Kidney (tissue), 14 donors: Measurements from ENCODE around the gene CDC14A. TPM values are rescaled to one million over a fixed set of nuclear protein-coding genes. Genes with fewer than 3 reads are reported as not detected.
"Not testable (repeated sequence)": the region's sequence is repeated elsewhere in the genome, so short reads cannot be mapped to it uniquely, and the experiment has no call there.

Source experiments
- DNase-seq, 5 donors: peaks; one replicate each; pipeline ENCODE4 v3.0.0-alpha.2; 2013 to 2020
- FAIRE-seq: peaks from 2 replicates; lab custom pipeline; 2012; peaks lifted over from hg19 to GRCh38; lab: Jason Lieb, UNC
- H3K27ac ChIP-seq, 2 donors: one replicate each; pipeline ENCODE4 v1.7.0; 2013; ENCODE audit warnings: low read depth in 2 of 2, low read length in 2 of 2, inconsistent platforms in 1 of 2
- H3K27me3 ChIP-seq: one replicate; pipeline ENCODE4 v1.7.1; 2013; ENCODE audit warnings: low read length, inconsistent platforms; ENCODE audit not compliant: control insufficient read depth, insufficient read depth
- H3K36me3 ChIP-seq, 3 donors: one replicate each; pipeline versions ENCODE4 v1.7.0 to v1.7.1; 2013; ENCODE audit warnings: low read length in 3 of 3, control low read depth in 1 of 3, inconsistent platforms in 1 of 3; ENCODE audit not compliant: insufficient read depth in 3 of 3, control insufficient read depth in 2 of 3
- H3K4me1 ChIP-seq, 3 donors: one replicate each; pipeline versions ENCODE4 v1.7.0 to v1.7.1; 2013; ENCODE audit warnings: low read length in 3 of 3, inconsistent platforms in 1 of 3, low read depth in 1 of 3; ENCODE audit not compliant: control insufficient read depth in 2 of 3, insufficient read depth in 2 of 3
- H3K4me3 ChIP-seq, 3 donors: one replicate each; pipeline versions ENCODE4 v1.7.0 to v1.8.1; 2013; ENCODE audit warnings: low read length in 3 of 3, control low read depth in 1 of 3, inconsistent platforms in 1 of 3
- H3K9ac ChIP-seq, 3 donors: one replicate each; pipeline versions ENCODE4 v1.7.0 to v1.7.1; 2013; ENCODE audit warnings: low read length in 3 of 3, control low read depth in 1 of 3, inconsistent platforms in 1 of 3
- H3K9me3 ChIP-seq, 3 donors: one replicate each; pipeline versions ENCODE4 v1.7.0 to v1.7.1; 2013; ENCODE audit warnings: low read length in 3 of 3, control low read depth in 1 of 3, inconsistent platforms in 1 of 3; ENCODE audit not compliant: control insufficient read depth in 2 of 3, insufficient read depth in 1 of 3
- intact Hi-C: fragments of 100-400 bp; cut with DNase I; formaldehyde crosslinking; loops from one replicate; pipeline ENCODE4 v1.11.1; 2022
- polyA plus RNA-seq: library from polyadenylated mRNA; stranded (reverse); fragments of 350-450 nt; fragmentation: Illumina TruSeq; extraction: RNeasy Lipid Tissue Mini Kit (QIAGEN cat#74804); gene quantifications from one replicate; pipeline ENCODE4 v1.2.3, GENCODE V29; 2014; ENCODE audit warnings: low read depth, low replicate concordance; ENCODE audit not compliant: insufficient read depth
- total RNA-seq: library from RNA; stranded (reverse); fragmentation: NEBNext Ultra II Directional; extraction: Animal tissue kit (Norgen Biotek cat#: 25700); gene quantifications from one replicate; pipeline ENCODE4 v1.2.1, GENCODE V29; 2021
- TF ChIP-seq, protein P1 (sequence below): IDR thresholded peaks from 3 replicates; pipeline ENCODE4 v1.5.1; 2012; ENCODE audit warnings: mild to moderate bottlenecking, moderate library complexity, borderline replicate concordance; ENCODE audit not compliant: insufficient read depth; ENCODE audit errors: extremely low read depth
- donor health status: control.
- donor health status: control.
- donor health status: control.
- donor health status: control.
- donor health status: control.
- donor health status: DM: yes; HTN: yes; CAD: no.
- donor health status: Normal renal cell carcinoma (clear cell type).

The CDC14A gene
- total and polyA plus RNA-seq, 2 donors from 2014 or later, result 4.7 to 11.9 TPM

DNA sequence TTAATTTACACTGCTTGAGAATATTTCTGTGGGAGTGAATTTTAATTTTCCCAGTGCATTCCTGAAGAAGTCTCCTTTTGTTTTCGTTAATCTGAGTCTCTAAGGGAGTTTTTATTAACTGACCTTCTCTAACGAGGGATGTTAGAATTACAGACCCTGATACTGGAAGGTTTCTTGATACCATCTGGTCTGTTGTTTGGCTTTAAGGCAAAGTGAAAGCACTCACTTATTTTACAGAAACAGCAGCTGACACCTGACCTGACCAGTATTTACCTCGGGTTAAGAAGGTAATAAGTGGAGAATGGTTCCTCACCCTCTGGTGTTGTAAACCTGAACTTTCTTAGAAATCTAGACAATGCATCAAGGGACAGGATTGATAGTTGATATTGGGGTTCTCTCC is 12.4 kb downstream of the CDC14A start:
- DNase-seq (peak in 2 of 5 donors; percentile 79 to 80), FAIRE-seq (no peak)
- Histone ChIP-seq H3K9me3 (no peaks in the 10 kb centered on the region), H3K9ac (no peak overlapping the region), H3K36me3 (no peaks in the 10 kb centered on the region), H3K4me1 (peaks cover 0 to 4% (median 0%) of the 10 kb centered on the region in 3 donors), H3K4me3 (no peak overlapping the region), H3K27me3 (no peaks in the 10 kb centered on the region), H3K27ac (no peak overlapping the region)
- intact Hi-C loops, result no loop called here
- TF ChIP-seq, protein P1, sequence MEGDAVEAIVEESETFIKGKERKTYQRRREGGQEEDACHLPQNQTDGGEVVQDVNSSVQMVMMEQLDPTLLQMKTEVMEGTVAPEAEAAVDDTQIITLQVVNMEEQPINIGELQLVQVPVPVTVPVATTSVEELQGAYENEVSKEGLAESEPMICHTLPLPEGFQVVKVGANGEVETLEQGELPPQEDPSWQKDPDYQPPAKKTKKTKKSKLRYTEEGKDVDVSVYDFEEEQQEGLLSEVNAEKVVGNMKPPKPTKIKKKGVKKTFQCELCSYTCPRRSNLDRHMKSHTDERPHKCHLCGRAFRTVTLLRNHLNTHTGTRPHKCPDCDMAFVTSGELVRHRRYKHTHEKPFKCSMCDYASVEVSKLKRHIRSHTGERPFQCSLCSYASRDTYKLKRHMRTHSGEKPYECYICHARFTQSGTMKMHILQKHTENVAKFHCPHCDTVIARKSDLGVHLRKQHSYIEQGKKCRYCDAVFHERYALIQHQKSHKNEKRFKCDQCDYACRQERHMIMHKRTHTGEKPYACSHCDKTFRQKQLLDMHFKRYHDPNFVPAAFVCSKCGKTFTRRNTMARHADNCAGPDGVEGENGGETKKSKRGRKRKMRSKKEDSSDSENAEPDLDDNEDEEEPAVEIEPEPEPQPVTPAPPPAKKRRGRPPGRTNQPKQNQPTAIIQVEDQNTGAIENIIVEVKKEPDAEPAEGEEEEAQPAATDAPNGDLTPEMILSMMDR, result no peak

DNA sequence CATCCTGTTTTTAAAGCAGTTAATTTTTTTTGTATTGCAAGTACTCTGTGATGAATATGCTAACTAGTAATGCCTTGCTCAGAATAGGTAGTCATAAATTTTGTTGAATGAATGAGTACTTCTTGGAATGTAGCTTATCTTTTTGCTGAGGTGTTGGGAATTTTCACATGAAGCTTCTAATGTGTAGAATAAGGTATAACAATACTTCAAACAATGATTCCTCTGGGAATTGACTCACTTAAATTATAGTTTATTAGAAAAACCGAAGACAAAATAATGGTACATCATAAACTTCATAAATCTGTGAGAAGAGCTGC is 13.9 kb downstream of the CDC14A start:
- Histone ChIP-seq H3K4me1 (no peaks in the 10 kb centered on the region), H3K9me3 (no peaks in the 10 kb centered on the region), H3K9ac (no peak overlapping the region), H3K4me3 (no peak overlapping the region), H3K27ac (no peak overlapping the region), H3K36me3 (no peaks in the 10 kb centered on the region), H3K27me3 (no peaks in the 10 kb centered on the region)
- DNase-seq, result no peak
- TF ChIP-seq, protein P1, result no peak
- intact Hi-C loops, result no loop called here
- FAIRE-seq, result no peak

DNA sequence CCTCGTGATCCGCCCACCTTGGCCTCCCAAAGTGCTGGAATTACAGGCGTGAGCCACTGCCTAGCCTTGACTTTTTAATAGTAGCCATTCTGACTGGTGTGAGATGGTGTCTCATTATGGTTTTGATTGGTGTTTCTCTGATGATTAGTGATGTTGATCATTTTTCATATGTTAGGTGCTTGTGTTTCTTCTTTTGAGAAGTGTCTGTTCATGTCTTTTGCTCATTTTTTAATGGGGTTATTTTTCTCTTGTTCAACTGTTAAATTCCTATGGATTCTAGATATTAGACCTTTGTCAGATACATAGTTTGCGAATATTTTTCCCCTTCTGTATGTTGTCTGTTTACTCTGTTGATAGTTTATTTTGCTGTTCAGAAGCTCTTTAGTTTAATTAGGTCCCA is 17.0 kb downstream of the CDC14A start:
- H3K4me3 ChIP-seq, H3K4me1 ChIP-seq, H3K9ac ChIP-seq, intact Hi-C loops, H3K36me3 ChIP-seq, FAIRE-seq, H3K27me3 ChIP-seq, H3K27ac ChIP-seq, DNase-seq, H3K9me3 ChIP-seq: not testable (repeated sequence)

DNA sequence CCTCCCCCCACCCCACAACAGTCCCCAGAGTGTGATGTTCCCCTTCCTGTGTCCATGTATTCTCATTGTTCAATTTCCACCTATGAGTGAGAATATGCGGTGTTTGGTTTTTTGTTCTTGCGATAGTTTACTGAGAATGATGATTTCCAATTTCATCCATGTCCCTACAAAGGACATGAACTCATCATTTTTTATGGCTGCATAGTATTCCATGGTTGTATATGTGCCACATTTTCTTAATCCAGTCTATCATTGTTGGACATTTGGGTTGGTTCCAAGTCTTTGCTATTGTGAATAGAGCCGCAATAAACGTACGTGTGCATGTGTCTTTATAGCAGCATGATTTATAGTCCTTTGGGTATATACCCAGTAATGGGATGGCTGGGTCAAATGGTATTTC is 21.6 kb downstream of the CDC14A start:
- FAIRE-seq, H3K36me3 ChIP-seq, H3K4me3 ChIP-seq, DNase-seq, intact Hi-C loops, H3K9ac ChIP-seq, H3K9me3 ChIP-seq, H3K4me1 ChIP-seq, H3K27ac ChIP-seq, H3K27me3 ChIP-seq: not testable (repeated sequence)

DNA sequence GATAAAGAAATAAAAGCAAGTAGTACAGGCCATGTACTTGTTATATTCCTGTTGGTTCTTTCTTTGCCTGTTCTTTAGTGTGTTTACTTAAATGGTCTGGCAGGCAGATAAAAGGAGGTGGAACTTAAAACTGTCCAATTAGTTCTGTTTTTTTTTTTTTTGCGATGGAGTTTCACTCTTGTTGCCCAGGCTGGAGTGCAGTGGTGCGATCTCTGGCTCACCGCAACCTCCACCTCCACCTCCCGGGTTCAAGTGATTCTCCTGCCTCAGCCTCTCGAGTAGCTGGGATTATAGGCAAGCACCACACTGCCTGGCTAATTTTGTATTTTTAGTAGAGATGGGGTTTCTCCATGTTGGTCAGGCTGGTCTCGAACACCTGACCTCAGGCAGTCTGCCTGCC is 24.6 kb downstream of the CDC14A start:
- H3K36me3 ChIP-seq, H3K4me3 ChIP-seq, H3K27me3 ChIP-seq, DNase-seq, H3K27ac ChIP-seq, H3K4me1 ChIP-seq, H3K9me3 ChIP-seq, H3K9ac ChIP-seq, FAIRE-seq, intact Hi-C loops: not testable (repeated sequence)
